Renal cortical epithelial cell (primary cell): ENCODE results near the gene DDX20. TPM values are rescaled to one million over a fixed set of nuclear protein-coding genes. Genes with fewer than 3 reads are reported as not detected.
"Not testable (repeated sequence)": the region's sequence is repeated elsewhere in the genome, so short reads cannot be mapped to it uniquely, and the experiment has no call there.

ENCODE experiments used
- DNase-seq: peaks from one replicate; pipeline ENCODE4 v3.0.0-alpha.2; 2011; ENCODE audit warnings: low read depth
- total RNA-seq: library from RNA; depleted of rRNA; stranded (reverse); fragments of >200 nt; gene quantifications from 2 replicates; pipeline ENCODE4 v1.2.3, GENCODE V29; 2014

The DDX20 gene
- total RNA-seq, 1 donor from 2014 or later: 20.9 TPM

DNA sequence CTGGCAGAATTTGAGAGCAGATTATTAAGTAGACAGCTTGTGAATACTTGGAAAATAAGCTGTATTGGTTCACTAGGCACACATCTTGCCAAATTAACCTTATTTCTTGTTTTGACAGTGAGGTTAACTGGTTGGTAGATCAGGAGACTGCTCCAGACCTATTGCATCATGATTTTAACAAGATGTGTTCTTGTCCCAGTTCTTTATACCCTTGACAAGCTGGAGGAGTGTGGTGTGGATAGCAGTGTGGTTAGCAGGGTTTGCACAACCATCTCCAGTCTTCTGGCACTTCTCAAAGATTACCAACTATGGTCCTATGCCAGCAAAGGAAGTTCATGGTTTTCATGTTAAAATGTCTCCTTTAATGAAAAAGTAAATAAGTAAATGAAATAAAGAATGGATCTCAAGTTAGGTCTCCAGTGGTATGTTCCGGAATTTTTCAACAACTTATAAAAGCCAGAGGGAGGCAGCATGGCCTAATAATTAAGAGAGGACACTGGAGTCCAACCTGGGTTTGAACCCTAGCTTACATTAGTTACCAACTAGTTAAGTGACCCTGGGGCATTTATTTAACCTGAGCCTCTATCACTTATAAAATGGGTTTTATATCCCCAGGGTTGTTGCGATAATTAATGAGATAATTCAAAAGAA lies 34.1 kb downstream of the DDX20 start:
- DNase-seq: peak; percentile 88

DNA sequence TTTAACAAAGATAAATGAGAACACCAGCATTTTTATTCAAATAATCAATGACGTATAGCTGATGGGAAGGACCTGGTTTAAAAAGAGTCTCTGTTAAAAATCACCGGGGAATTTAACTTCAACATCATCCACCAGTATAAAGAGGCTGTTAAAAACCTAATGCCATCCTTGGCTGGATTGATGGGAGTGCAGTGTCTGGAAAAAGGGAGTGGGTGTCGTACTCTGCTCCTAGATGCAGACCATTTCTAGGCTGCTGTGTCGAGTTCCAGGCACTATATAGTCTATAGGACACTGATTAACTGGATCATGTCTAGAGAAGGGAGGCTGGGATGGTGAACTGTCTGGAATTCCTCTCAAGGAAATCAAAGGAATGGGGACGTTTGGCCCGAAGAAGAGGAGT lies 36.1 kb downstream of the DDX20 start:
- no peak for DNase-seq

DNA sequence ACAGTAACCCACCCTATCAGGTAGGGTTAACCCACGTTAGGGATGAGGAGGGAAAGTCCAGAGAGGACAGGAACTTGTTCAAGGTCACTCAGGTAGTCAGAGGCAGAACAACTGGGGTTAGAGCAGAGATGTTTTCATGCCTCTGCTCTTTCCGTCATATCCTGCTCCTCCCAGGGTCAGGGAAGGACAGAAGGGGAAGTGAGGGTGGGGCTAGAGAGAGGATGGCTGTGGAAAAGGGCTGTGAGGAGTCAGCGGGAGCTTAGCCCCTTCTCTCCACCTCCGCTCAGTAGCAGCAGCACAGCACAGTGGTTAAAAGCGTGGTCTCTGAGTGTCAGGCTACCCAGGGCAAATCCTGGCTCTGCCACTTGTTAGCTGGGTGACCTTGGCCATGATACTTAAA lies 36.5 kb downstream of the DDX20 start:
- no peak for DNase-seq

GRCh38 chr1:111793923-111794322 lies 38.2 kb downstream of the DDX20 start:
- DNase-seq: no peak

DNA sequence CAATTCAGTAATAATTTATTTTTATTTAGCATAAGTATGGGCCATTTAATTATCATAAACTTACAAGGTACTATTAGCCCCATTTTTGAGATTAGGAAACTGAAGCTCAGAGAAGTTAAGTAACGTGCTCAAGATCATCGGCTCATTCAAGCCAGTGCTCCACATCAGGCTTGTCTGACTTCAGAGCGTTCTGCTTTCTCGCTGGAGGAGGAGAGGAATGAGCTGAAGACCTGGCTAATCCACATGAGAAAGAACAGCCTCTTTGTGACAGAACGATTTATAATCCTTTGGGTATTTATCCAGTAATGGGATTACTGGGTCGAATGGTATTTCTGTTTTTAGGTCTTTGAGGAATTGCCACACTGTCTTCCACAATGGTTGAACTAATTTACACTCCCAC lies 39.7 kb downstream of the DDX20 start:
- DNase-seq: no peak

GRCh38 chr1:111798580-111798979 lies 42.9 kb downstream of the DDX20 start:
- no peak for DNase-seq

DNA sequence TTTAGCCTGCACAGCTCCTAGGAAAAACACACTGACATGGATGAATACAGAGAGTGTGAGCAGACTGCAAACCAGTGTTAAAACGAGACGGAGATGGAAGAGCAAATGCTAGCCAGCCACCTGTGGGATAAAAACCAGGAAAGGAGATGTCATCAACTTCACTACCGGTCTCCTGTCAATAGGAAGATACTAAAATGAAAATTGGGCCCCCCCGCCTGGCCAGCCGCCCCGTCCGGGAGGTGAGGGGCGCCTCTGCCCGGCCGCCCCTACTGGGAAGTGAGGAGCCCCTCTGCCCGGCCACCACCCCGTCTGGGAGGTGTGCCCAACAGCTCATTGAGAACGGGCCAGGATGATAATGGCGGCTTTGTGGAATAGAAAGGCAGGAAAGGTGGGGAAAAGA lies 44.0 kb downstream of the DDX20 start:
- DNase-seq: not testable (repeated sequence)

DNA sequence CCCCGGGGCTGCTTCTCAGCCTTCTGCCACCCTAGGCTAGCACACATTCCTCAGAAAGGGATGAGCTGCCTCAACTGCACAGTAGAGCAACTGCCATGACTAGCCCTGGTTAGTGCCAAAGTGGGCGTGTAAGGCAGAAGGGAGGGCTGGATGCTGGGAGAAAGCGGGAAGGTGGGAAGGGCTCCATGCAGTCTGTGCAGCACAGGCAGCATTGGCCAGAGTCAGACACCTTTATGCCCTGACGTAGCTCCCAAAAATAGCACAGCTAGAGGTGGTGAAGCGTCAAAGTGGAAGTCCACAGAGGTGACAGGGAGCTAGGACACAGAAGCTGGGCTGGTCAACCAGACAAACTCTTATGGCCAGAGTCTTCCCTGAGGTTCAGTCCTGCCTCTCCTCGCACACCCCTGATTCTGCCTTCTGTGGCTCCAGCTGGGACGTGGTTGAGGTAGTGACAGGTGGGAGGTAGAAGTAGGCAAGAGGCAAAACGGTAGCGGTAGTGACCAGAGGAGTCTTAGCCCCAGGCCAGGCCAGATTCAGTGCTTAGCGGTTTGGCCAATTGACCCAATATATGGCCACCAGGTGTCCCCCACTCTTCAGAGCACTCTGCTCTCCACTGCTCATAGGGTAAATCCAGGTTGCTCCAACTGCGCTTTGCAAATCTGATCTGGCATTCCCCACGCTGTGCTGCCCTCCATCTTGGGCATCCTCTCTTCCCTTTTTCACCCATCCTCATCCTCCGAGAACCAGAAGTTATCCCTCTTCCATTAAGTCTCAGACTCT lies 45.6 kb downstream of the DDX20 start:
- DNase-seq: no peak

DNA sequence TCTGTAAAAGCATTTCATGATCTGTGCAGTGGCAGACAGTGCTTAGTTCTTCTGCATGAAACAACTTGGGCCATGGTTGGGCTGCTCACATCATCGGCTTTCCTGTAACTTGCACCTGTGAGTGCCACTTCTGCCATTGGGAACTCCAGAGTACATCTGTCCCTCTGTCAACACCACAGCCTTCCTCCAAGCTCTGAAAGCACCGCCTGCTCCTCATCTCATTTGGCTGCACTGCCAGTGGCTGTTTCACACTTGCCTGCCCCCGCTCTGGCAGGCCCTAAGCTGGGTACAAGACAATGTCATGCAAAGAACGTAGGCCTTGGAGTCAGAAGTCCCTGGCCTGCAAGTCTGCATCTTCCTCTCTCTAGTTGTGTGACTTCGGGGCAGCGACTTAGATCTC lies 46.4 kb downstream of the DDX20 start:
- DNase-seq: no peak

DNA sequence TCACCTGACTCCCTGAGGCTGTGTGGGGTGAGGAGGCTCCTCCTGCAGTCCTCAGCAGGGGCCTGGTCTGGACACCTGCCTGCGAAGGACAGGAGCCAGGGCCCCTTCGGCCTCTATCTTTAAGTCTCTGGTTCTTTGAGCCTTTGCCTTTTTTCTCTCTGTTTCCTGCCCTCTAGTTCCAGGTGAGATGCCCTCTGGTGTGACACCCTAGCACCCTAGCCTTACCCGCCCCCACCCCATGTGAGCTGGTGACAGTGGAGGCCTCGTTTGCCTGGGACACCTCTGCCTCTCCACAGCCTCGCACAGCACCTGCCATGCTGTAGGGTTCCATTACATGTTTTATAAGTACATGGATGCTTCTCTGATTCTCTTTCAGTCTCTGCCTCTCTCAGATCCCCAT lies 47.3 kb downstream of the DDX20 start:
- DNase-seq: no peak

GRCh38 chr1:111803951-111804350 lies 48.2 kb downstream of the DDX20 start:
- no peak for DNase-seq

DNA sequence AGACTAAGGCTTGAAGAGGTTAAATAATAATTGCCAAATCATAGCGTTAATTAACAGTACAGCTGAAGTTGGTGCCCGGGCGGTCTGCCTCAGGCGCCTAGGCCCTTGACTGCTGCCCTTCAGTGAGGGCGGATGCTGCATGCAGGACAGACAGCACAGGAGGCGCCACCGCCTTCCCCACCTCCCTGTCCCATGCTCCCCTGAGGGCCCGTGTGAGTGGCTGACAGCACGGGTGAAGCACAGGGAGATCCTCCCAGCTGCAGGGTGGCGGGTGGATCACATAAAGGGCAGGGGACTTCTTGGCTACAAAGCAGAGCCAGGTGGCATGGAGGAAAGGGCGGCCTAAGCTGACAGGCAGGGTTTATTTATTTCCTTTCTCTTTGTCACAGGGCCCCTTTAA lies 49.1 kb downstream of the DDX20 start:
- no peak for DNase-seq

GRCh38 chr1:111805251-111805650 lies 49.5 kb downstream of the DDX20 start:
- DNase-seq: no peak

DNA sequence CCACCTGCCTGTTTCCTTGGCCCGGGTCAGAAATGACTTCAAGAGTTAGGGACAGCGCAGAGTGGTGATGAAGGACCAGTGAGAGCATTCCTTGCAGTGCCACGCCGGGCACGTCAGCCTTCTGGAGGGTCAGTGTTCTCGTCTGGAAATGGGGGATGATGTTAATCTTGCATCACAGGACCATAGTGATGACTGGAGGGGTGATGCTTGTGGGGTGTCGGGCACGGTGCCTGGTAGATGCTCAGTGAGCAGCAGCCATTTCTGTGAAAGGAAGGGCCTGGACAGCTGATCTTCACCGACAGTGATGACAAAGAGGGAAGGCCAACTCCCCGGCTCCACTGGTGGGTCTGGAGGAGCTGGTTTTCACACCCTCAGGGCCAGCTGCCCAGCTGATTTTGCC lies 56.2 kb downstream of the DDX20 start:
- DNase-seq: no peak

GRCh38 chr1:111812306-111812705 lies 56.6 kb downstream of the DDX20 start:
- DNase-seq: no peak

GRCh38 chr1:111813440-111814304 lies 58.0 kb downstream of the DDX20 start:
- DNase-seq: no peak

GRCh38 chr1:111814305-111814628 lies 58.6 kb downstream of the DDX20 start:
- no peak for DNase-seq

DNA sequence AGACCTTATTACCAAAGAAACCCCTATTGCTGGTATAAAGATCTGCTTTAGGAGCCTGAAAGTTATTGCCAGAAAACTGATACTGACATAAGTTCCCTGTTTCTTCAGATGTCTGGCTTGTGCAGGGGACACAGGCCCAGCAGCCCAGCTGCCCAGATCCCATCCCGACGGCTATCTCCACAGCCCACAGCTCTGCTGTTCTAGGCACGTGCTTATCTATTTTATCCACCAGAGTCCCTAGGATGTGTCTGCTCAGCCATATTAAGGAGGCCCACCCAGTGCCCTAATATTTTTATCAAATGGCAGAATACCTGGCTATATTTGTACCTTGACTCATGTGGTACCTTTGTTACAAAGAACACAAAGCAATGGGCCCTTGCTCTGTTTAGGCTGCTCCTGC lies 58.9 kb downstream of the DDX20 start:
- DNase-seq: no peak

Other genes with a start within 250 kb of the DDX20 start
- 28.3 and 93.7 TPM in 2 replicates for gene RAP1A, start 136.1 kb upstream of the DDX20 start, total RNA-seq
- gene INKA2, start 16.5 kb upstream of the DDX20 start, total RNA-seq: 1.0 and 4.7 TPM in 2 replicates
- 0.17 and 0.30 TPM in 2 replicates for gene KCND3, start 233.8 kb downstream of the DDX20 start, total RNA-seq